ENCODE results near the gene NGEF.
"Not testable (repeated sequence)": the region's sequence is repeated elsewhere in the genome, so short reads cannot be mapped to it uniquely, and the experiment has no call there.

Gene NGEF

DNA sequence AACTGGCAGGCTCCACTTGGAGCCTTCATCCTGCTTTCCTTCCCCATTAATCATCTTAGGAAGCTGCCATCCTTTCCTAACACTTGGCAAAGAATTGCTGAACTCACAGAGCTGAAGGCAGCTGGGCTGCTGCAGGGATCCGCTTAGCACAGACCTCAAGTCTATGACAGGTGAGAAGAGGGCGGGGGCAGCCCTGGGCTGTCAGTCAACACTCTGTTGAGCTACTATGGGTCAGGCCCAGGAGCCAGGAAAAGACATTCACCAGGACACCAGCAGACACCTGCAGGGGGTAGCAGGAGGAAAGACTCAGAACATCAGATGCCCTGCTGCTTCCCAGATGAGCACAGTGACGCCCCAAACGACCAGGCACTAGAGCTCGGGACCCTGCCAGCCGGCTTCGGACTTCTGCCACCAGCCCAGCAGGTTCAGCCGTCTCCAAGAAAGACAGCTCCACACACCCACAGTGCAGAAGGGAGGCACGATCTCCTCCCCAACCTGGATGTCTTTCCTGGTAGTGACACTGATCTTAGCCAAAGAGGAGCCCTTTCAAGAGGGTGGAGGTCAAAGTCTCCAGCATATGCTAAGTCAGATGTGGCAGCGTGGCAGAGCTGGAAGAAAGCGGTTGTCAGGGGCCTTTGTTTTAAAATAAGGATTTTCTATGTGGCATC lies 87.8 kb downstream of the NGEF start:
- DNase-seq: no peak

- no peak for DNase-seq
Observed at GRCh38 chr2:232924433-232924832, 88.6 kb downstream of the NGEF start.

- no peak for DNase-seq
Observed at GRCh38 chr2:232920760-232921159, 92.3 kb downstream of the NGEF start.

- DNase-seq: no peak
Observed at GRCh38 chr2:232920055-232920454, 93.0 kb downstream of the NGEF start.

DNA sequence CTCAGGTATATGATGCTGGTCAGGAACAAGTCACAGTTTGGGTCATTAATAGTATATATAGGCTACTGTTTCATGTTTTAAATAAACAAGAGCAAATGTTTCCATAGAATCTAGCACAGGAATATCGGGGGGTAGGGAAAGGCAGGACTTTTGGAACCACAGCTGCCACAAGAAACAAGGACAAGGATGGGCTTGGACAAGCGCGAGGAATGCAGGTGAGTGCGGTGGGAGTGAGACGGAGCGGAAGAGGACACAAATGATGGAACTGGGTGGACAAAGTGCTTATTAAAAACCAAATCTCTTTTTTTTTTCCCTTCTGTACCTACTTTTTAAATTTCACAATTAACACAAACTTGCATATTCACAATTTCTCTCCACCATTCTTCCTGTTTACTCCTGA lies 93.9 kb downstream of the NGEF start:
- DNase-seq: no peak

DNA sequence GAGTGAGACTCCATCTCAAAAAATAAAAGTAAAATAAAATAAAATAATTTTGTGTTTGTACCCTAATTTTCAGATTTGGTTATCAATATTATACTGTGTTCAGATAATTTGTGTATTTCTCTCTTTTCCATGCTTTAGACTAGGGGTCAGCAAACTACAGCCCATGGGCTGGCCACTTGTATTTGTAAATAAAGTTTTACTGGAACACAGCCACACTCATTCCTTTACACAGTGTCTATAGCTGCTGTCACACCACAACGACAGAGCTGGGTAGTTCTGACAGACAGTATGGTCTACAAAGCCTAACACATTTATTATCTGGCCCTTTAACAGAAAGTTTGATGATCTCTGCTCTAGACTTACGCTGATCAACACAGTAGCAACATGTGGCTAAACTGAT lies 99.2 kb downstream of the NGEF start:
- DNase-seq: no peak

DNA sequence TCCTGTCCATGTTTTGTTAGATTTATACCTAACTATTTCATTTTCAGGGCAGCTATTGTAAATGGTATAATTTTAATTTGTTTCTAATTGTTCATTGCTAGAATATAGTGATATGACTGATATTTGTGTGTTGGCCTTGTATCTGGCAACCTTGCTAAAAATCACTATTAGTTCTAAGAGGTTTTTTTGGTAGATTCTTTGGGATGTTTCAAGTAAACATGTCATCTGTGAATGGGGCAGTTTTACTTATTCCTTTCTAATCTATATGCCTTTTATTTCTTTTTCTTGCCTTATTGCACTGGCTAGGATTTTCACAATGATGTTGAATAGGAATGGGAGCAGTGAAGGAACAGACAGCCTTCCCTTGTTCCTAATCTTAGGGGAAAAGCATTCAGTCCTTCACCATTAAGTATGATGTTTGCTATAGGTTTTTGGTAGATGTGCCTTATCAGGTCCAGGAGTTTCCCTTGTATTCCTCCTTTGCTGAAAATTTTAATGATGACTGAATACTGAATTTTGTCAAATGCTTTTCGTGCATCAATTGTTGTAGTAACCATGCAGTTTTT lies 101.3 kb downstream of the NGEF start:
- no peak for DNase-seq

DNA sequence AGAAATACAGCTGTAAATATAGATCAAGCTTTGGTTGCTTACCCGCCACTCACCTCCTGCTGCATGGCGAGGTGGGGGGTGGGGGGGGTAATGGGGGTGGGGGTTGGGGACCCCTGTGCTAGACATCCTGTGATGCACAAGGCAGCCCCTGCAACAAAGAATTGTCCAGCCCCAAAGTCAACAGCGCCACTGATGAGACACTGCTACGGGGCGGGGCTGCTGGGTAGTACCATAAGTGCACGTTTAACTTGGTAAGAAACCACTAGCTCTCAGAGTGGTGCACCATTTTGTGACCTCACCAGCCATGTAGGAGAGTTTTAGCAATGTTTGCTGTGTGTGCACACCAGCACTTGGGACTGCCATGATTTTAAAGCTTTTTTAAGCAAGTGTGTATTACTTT lies 102.7 kb downstream of the NGEF start:
- no peak for DNase-seq

- no peak for DNase-seq
Observed at GRCh38 chr2:232908695-232909094, 104.4 kb downstream of the NGEF start.

GRCh38 chr2:232907718-232908085 lies 105.4 kb downstream of the NGEF start:
- not testable (repeated sequence) for DNase-seq

- DNase-seq: not testable (repeated sequence)
Observed at GRCh38 chr2:232906867-232907717, 106.0 kb downstream of the NGEF start.

GRCh38 chr2:232903989-232904388 lies 109.1 kb downstream of the NGEF start:
- DNase-seq: no peak

- peak; percentile 67 for DNase-seq
Observed at GRCh38 chr2:232901736-232902578, 111.1 kb downstream of the NGEF start.

GRCh38 chr2:232900811-232901735 lies 112.0 kb downstream of the NGEF start:
- DNase-seq: no peak

DNA sequence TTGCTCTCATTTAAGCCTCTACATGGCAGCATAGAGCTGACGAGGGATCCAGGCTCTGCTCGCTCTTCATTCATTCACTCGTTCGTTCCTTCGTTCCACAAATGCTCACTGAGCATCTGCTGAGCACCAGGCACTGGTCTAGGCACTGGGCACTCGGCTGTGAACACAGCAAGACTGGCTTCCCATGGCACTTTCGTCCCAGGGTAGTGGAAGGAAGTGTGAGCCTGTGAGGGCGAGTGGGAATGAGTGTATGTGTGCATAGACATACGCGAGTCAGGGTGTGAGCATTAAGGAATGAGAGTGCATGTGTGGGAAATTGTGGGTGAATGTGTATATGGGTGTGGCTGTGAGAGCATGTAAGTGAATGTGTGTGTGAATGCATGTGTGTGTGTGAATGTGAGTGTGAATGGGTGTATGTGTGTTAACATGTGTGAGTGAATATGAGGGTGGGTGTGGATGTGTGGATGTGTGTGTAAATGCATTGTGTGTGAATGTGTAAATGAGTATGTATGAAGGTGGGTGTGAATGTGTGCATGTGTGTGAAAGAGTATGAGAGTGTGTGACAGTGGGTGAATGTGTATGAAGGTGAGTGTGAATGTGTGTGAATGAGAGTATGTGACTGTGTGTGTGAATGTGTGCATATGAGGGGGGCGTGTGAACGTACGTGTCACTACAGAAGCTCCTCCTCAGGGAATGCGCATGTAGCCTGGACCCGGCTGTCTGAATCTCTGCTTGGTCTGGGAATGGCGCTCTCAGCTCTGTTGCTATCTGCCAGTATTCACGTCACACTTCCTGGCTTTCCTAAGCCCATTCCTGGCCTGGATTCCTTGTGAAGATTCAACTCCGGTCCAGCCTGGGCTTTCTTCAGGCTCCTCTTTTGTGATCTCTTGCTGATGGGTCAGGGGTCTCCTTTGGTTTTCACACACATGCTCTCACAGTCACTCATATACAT lies 114.2 kb downstream of the NGEF start:
- no peak for DNase-seq

DNA sequence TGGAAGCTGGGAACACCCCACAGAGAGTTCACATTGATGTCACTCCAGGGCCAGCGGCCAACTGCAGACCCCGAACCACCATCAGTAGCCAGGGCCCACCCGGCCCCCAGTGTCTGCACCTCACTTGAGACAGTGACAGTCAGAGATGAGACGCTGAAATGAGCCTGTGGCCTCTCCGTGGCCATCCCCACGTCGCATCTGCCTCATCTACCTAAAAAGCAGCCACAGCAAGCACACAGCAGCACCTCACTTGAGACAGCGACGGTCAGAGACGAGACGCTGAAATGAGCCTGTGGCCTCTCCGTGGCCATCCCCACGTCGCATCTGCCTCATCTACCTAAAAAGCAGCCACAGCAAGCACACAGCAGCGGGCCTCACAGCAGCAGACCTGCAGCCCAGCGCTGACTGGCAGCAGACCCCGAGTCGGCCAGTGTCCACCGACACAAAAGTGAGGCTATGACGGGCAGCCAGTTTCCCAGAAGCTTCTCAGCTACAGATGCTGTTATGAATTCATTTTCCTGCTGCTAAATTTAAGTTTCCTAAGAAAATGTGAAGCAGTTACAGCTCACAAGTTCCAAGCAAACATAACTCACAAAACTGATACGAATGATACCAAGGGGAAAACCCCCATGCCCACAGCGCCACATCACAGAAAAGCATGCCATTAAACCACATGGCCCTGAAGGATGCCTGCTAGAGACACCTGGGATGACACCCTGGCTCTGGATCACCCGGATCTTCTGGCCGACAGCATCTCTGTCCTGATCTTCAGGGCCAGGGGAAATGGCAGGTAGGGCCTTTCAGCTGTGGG lies 115.3 kb downstream of the NGEF start:
- no peak for DNase-seq

DNA sequence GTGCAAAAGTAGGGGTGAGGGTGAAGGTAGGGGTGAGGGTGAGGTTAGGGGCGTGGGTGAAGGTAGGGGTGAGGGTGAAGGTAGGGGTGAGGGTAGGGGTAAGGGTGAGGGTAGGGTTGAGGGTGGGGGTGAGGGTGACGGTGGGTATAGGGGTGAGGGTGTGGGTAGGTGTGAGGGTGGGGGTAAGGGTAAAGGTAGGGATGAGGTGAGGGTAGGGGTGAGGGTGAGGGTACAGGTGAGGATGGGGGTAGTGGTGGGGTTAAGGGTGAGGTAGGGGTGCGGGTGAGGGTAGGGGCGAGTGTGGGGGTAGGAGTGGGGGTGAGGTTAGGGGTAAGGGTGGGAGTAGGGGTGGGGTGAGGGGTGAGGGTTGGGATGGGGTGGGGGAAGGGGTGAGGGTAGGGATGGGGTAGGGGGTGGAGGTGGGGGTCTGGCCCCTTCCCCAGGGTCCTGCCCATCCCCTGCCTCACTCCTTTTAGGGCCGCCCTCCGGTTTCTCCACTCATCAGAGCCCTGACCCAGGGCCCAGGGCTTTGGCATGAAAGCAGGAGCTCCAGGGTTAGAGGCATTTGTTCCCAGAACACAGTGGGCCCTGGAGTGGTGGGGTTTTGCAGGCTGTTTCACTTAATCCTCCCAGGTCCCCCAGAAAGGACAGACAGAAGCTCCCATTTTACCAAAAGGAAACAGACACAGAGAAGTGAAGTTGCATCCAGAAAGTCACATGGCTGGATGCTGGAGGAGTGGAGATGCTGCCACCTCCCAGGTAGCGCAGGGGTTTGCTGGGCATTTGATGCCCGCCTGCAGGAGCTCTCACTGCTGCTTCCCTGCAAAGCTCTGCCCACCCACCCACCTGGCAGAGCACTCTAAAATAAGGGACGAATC lies 116.1 kb downstream of the NGEF start:
- no peak for DNase-seq

- no peak for DNase-seq
Observed at GRCh38 chr2:232896111-232896510, 116.9 kb downstream of the NGEF start.

DNA sequence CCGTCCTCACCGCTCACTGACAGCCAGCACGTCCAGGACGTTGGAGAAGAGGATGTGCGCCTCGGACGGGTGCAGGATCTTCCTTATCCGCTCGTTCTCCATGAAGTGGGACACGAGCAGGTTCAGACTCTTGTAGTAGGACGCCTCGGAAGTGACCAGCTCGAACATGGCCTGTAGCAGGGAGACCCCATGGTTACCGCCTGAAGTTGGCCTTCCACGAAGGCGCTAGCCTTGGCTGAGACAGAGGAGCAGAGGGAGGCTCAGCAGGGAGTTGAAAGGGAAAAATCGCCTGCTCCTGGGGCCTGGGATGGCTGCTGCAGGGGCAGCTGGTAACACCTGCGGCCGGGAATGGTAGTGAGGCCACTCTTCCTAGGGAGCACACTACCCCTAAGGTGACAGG lies 118.3 kb downstream of the NGEF start:
- no peak for DNase-seq
